H1 (cell line): ENCODE measurements around the gene SENP7. TPM values are rescaled to one million over a fixed set of nuclear protein-coding genes. Genes with fewer than 3 reads are reported as not detected.

ENCODE experiments used
- CTCF ChIA-PET: fragments of 300-600 bp; sonication (Branson Sonifier 250); formaldehyde crosslinking; loops from one replicate; lab custom pipeline; 2021; ENCODE audit not compliant: partially characterized antibody; lab: Charles Lee
- POLR2A ChIA-PET: fragments of 300-600 bp; sonication (Branson Sonifier 250); formaldehyde crosslinking; loops from one replicate; lab custom pipeline; 2021; ENCODE audit warnings: inconsistent platforms; ENCODE audit not compliant: partially characterized antibody; lab: Charles Lee
- DNase-seq, 2 experiments: peaks; one replicate each; pipeline versions ENCODE4 v3.0.0 to v3.0.0-alpha.2; 2010 to 2022; ENCODE audit warnings: low spot score in 2 of 2, low read depth in 1 of 2, mixed read lengths in 1 of 2
- FAIRE-seq: peaks from 2 replicates; lab custom pipeline; 2011; peaks lifted over from hg19 to GRCh38; lab: Jason Lieb, UNC
- H2AFZ ChIP-seq: 2 replicates; pipeline ENCODE4 v1.8.1; 2012; ENCODE audit warnings: low read length, inconsistent platforms
- H2AK5ac ChIP-seq: 2 replicates; pipeline ENCODE4 v1.6.1; 2013; ENCODE audit warnings: low read depth, low read length
- H2BK120ac ChIP-seq: replicated peaks from 2 replicates; pipeline ENCODE3; 2013; ENCODE audit warnings: low read depth, low read length, inconsistent platforms
- H2BK12ac ChIP-seq: 2 replicates; pipeline ENCODE4 v1.6.1; 2013; ENCODE audit warnings: low read depth, low read length
- H2BK15ac ChIP-seq: 2 replicates; pipeline ENCODE4 v1.6.1; 2013; ENCODE audit warnings: low read length
- H2BK20ac ChIP-seq: 2 replicates; pipeline ENCODE4 v1.6.1; 2013; ENCODE audit warnings: low read length
- H2BK5ac ChIP-seq: 2 replicates; pipeline ENCODE4 v1.6.1; 2013; ENCODE audit warnings: low read depth, low read length
- H3K14ac ChIP-seq: 2 replicates; pipeline ENCODE4 v1.6.1; 2013; ENCODE audit warnings: inconsistent platforms; ENCODE audit not compliant: insufficient read length
- H3K18ac ChIP-seq: 2 replicates; pipeline ENCODE4 v1.6.1; 2013; ENCODE audit warnings: low read length; ENCODE audit errors: extremely low read depth
- H3K23ac ChIP-seq: 2 replicates; pipeline ENCODE4 v1.6.1; 2013; ENCODE audit warnings: inconsistent platforms; ENCODE audit not compliant: insufficient read length
- H3K23me2 ChIP-seq: 2 replicates; pipeline ENCODE4 v1.6.1; 2013; ENCODE audit warnings: low read depth, low read length
- H3K27ac ChIP-seq: 2 replicates; pipeline ENCODE4 v1.6.1; 2011; ENCODE audit warnings: low read depth, low read length, inconsistent platforms
- H3K27me3 ChIP-seq, 4 experiments: replicated peaks in 1 of 4; 1 replicate in 1 of 4; 2 replicates in 3 of 4; pipeline versions ENCODE4 v1.6.1 to v1.8.1; 2011 to 2013; ENCODE audit warnings: low read length in 3 of 4, mild to moderate bottlenecking in 3 of 4, inconsistent platforms in 2 of 4, mixed read lengths in 2 of 4, moderate library complexity in 1 of 4; ENCODE audit not compliant: control insufficient read depth in 3 of 4, insufficient read depth in 3 of 4; ENCODE audit errors: extremely low read depth in 1 of 4
- H3K36me3 ChIP-seq, 4 experiments: 2 replicates each; pipeline versions ENCODE4 v1.6.1 to v1.8.1; 2011 to 2013; ENCODE audit warnings: mild to moderate bottlenecking in 4 of 4, low read length in 3 of 4, moderate library complexity in 2 of 4, control low read depth in 1 of 4, inconsistent platforms in 1 of 4; ENCODE audit not compliant: insufficient read depth in 4 of 4, control insufficient read depth in 2 of 4
- H3K4ac ChIP-seq: replicated peaks from 2 replicates; pipeline ENCODE3; 2013; ENCODE audit warnings: low read length, low read depth, mixed read lengths, inconsistent platforms; ENCODE audit not compliant: insufficient read length
- H3K4me1 ChIP-seq, 4 experiments: replicated peaks in 1 of 4; 1 replicate in 1 of 4; 2 replicates in 3 of 4; pipeline versions ENCODE4 v1.6.1 to v1.8.1; 2011 to 2013; ENCODE audit warnings: low read length in 3 of 4, inconsistent platforms in 2 of 4, mixed read lengths in 1 of 4; ENCODE audit not compliant: insufficient read depth in 4 of 4, control insufficient read depth in 3 of 4
- H3K4me2 ChIP-seq, 2 experiments: 2 replicates each; pipeline versions ENCODE4 v1.6.1 to v1.8.1; 2011 to 2013; ENCODE audit warnings: low read depth in 2 of 2, low read length in 2 of 2, control low read depth in 1 of 2, inconsistent platforms in 1 of 2, mild to moderate bottlenecking in 1 of 2; ENCODE audit not compliant: insufficient read depth in 1 of 2
- H3K4me3 ChIP-seq, 4 experiments: fragments of 200-600, 300-600 bp in 1 of 4; sonication (generic), shearing (Covaris generic), sonication (Bioruptor Twin) in 1 of 4; 2 replicates each; pipeline versions ENCODE4 v1.5.1 to v1.8.1; 2011 to 2016; ENCODE audit warnings: low read length in 4 of 4, low read depth in 3 of 4, control low read depth in 2 of 4, inconsistent platforms in 2 of 4, mild to moderate bottlenecking in 2 of 4, mixed read lengths in 1 of 4, moderate library complexity in 1 of 4; ENCODE audit not compliant: insufficient read depth in 2 of 4; ENCODE audit errors: extremely low read depth in 1 of 4
- H3K56ac ChIP-seq: replicated peaks from 2 replicates; pipeline ENCODE3; 2013; ENCODE audit warnings: low read depth, mild to moderate bottlenecking, mixed read lengths, low read length, inconsistent platforms; ENCODE audit not compliant: insufficient read length
- H3K79me1 ChIP-seq: 2 replicates; pipeline ENCODE4 v1.6.1; 2013; ENCODE audit warnings: low read depth, low read length, control low read depth
- H3K79me2 ChIP-seq, 2 experiments: 2 replicates each; pipeline versions ENCODE4 v1.6.1 to v1.8.1; 2012 to 2013; ENCODE audit warnings: low read length in 2 of 2, mild to moderate bottlenecking in 2 of 2, inconsistent platforms in 1 of 2; ENCODE audit not compliant: insufficient read depth in 2 of 2, control insufficient read depth in 1 of 2
- H3K9ac ChIP-seq, 4 experiments: replicated peaks in 1 of 4; 1 replicate in 1 of 4; 2 replicates in 3 of 4; pipeline versions ENCODE4 v1.6.1 to v1.8.1; 2011 to 2013; ENCODE audit warnings: low read depth in 3 of 4, low read length in 3 of 4, control low read depth in 2 of 4, mild to moderate bottlenecking in 2 of 4, moderate library complexity in 2 of 4, inconsistent platforms in 1 of 4; ENCODE audit errors: extremely low read depth in 1 of 4
- H3K9me3 ChIP-seq, 2 experiments: 2 replicates each; pipeline versions ENCODE4 v1.6.1 to v1.8.1; 2012 to 2013; ENCODE audit warnings: mild to moderate bottlenecking in 2 of 2, moderate library complexity in 2 of 2, control low read depth in 1 of 2, inconsistent platforms in 1 of 2, low read depth in 1 of 2, low read length in 1 of 2, mixed read lengths in 1 of 2; ENCODE audit not compliant: insufficient read depth in 2 of 2
- H4K20me1 ChIP-seq, 2 experiments: replicated peaks in 1 of 2; 2 replicates each; pipeline versions ENCODE3 to v1.8.1; 2011 to 2013; ENCODE audit warnings: inconsistent platforms in 2 of 2, low read length in 2 of 2, mild to moderate bottlenecking in 1 of 2; ENCODE audit not compliant: insufficient read depth in 2 of 2, control insufficient read depth in 1 of 2
- H4K5ac ChIP-seq: 2 replicates; pipeline ENCODE4 v1.6.1; 2013; ENCODE audit warnings: low read length, low read depth, mixed read lengths, inconsistent platforms; ENCODE audit not compliant: insufficient read length
- H4K8ac ChIP-seq: 2 replicates; pipeline ENCODE4 v1.8.0; 2013; ENCODE audit warnings: mild to moderate bottlenecking, moderate library complexity, low read length, inconsistent platforms; ENCODE audit not compliant: insufficient read depth; ENCODE audit errors: extremely low read depth
- H4K91ac ChIP-seq: replicated peaks from 2 replicates; pipeline ENCODE3; 2013; ENCODE audit warnings: low read length, mixed read lengths, inconsistent platforms; ENCODE audit not compliant: insufficient read length
- RAD21 ChIP-seq, 2 experiments: IDR thresholded peaks in 1 of 2; conservative IDR thresholded peaks in 1 of 2; 2 replicates each; pipeline ENCODE4 v1.6.1; 2011; ENCODE audit warnings: low read depth in 2 of 2, low read length in 2 of 2, improper control_type of control experiment in 1 of 2, inconsistent platforms in 1 of 2, mild to moderate bottlenecking in 1 of 2, moderate library complexity in 1 of 2
- polyA plus RNA-seq, 7 experiments: library from polyadenylated mRNA; depleted of rRNA in 3 of 7; stranded (reverse) in 5 of 7; unstranded in 2 of 7; fragments of >200 nt in 5 of 7; fragments of 200-250 nt in 2 of 7; gene quantifications; 1 replicate in 5 of 7; 2 replicates in 1 of 7; 4 replicates in 1 of 7; pipeline versions ENCODE4 v1.2.1 to v1.2.3, GENCODE V29; 2011 to 2013; ENCODE audit warnings: missing spikeins in 2 of 7, mixed read lengths in 2 of 7
- total RNA-seq: library from RNA; stranded (reverse); fragmentation: NEBNext Ultra II Directional; extraction: Animal tissue kit (Norgen Biotek cat#: 25700); gene quantifications from 2 replicates; pipeline ENCODE4 v1.2.1, GENCODE V29; 2021
- TF ChIP-seq, protein P1 (sequence below): IDR thresholded peaks from 2 replicates; pipeline ENCODE4 v1.6.1; 2012; ENCODE audit warnings: inconsistent platforms
- TF ChIP-seq, protein P2 (sequence below), 3 experiments: IDR thresholded peaks; 1 replicate in 2 of 3; 2 replicates in 1 of 3; pipeline versions ENCODE4 v1.5.1 to v1.6.1; 2011; ENCODE audit warnings: low read length in 3 of 3, mild to moderate bottlenecking in 3 of 3, inconsistent platforms in 2 of 3, low read depth in 1 of 3, moderate library complexity in 1 of 3; ENCODE audit not compliant: insufficient read depth in 1 of 3; ENCODE audit errors: control extremely low read depth in 1 of 3

The SENP7 gene
- total and polyA plus RNA-seq, 2 of the 8 experiments (the other 6 are each of a cell fraction or from before 2014, with no cell fraction given) = 2.8 to 7.8 TPM

DNA sequence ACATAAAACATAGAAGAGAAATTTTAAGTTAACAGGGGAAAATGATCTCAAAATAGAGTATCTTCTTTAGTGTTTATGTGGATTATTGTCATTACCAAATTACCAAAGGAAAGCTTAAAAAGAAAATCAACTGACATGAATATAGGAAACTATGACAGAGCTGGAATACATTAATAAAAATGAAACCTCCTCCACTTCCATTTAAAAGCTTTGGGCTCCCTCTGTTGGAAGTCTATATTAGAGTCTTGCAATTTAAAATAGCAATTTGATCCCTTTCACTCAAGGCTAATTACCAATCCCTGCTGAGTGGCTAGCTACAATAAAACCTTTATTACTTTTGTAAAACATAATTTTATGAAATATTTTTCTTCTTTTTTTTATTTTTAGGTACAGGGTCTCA lies 131.2 kb downstream of the SENP7 start:
- H3K36me3 ChIP-seq = no peaks in the 10 kb centered on the region
- no peak overlapping the region for H2BK120ac ChIP-seq
- H4K8ac ChIP-seq = no peak overlapping the region
- no peaks in the 10 kb centered on the region for H3K9me3 ChIP-seq
- ChIA-PET CTCF (interaction anchor here (0.8 to 1.8 kb wide), 10 partner anchors 11 to 563 kb away, joined by 3 to 14 read pairs (median 4); no protein-coding TSS in a partner anchor), POLR2A (no interaction called here)
- H3K14ac ChIP-seq = no peak overlapping the region
- no peak for FAIRE-seq
- H3K9ac ChIP-seq = no peak overlapping the region
- no peak overlapping the region for H2AFZ ChIP-seq
- no peak overlapping the region for H3K18ac ChIP-seq
- H2BK12ac ChIP-seq = no peak overlapping the region
- no peak overlapping the region for H2BK5ac ChIP-seq
- no peak overlapping the region for H4K5ac ChIP-seq
- no peaks in the 10 kb centered on the region for H3K79me1 ChIP-seq
- no peak for DNase-seq
- H3K23me2 ChIP-seq = no peaks in the 10 kb centered on the region
- H3K4me3 ChIP-seq = no peak overlapping the region
- H3K27me3 ChIP-seq = no peaks in the 10 kb centered on the region
- no peak overlapping the region for H3K56ac ChIP-seq
- no peak overlapping the region for H2BK15ac ChIP-seq
- H2BK20ac ChIP-seq = no peak overlapping the region
- no peaks in the 10 kb centered on the region for H3K79me2 ChIP-seq
- H3K4me1 ChIP-seq = peaks cover 3 to 6% (median 4%) of the 10 kb centered on the region in 4 experiments; a peak in 3 of 7 replicates
- TF ChIP-seq, protein P1, sequence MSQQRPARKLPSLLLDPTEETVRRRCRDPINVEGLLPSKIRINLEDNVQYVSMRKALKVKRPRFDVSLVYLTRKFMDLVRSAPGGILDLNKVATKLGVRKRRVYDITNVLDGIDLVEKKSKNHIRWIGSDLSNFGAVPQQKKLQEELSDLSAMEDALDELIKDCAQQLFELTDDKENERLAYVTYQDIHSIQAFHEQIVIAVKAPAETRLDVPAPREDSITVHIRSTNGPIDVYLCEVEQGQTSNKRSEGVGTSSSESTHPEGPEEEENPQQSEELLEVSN = no peak
- TF ChIP-seq, protein P2, sequence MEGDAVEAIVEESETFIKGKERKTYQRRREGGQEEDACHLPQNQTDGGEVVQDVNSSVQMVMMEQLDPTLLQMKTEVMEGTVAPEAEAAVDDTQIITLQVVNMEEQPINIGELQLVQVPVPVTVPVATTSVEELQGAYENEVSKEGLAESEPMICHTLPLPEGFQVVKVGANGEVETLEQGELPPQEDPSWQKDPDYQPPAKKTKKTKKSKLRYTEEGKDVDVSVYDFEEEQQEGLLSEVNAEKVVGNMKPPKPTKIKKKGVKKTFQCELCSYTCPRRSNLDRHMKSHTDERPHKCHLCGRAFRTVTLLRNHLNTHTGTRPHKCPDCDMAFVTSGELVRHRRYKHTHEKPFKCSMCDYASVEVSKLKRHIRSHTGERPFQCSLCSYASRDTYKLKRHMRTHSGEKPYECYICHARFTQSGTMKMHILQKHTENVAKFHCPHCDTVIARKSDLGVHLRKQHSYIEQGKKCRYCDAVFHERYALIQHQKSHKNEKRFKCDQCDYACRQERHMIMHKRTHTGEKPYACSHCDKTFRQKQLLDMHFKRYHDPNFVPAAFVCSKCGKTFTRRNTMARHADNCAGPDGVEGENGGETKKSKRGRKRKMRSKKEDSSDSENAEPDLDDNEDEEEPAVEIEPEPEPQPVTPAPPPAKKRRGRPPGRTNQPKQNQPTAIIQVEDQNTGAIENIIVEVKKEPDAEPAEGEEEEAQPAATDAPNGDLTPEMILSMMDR (IDR thresholded peaks at IDR 0.05; ENCODE audit: control extremely low read depth in 1 of 3, insufficient read depth in 1 of 3, low read depth in 1 of 3, low read length in 3 of 3) = peak in 2 of 3 experiments; percentile 32 to 39; a peak in 2 of 4 replicates
- peak; percentile 70 to 76 for TF ChIP-seq RAD21 (IDR thresholded peaks at IDR 0.05 in 1 of 2, conservative IDR thresholded peaks at IDR 0.05 in 1 of 2; ENCODE audit: low read depth in 2 of 2, low read length in 2 of 2)
- TF ChIP-seq, all 59 proteins: peak for 2
- no peak overlapping the region for H3K23ac ChIP-seq
- no peak overlapping the region for H3K4ac ChIP-seq
- H4K20me1 ChIP-seq = peaks cover 0 to 1% of the 10 kb centered on the region in 2 experiments
- H3K4me2 ChIP-seq = no peak overlapping the region
- no peak overlapping the region for H4K91ac ChIP-seq
- H3K27ac ChIP-seq = no peak overlapping the region
- no peak overlapping the region for H2AK5ac ChIP-seq
